Myocyte (in vitro differentiated cells): ENCODE measurements around the gene IGF1R. TPM values are rescaled to one million over a fixed set of nuclear protein-coding genes. Genes with fewer than 3 reads are reported as not detected.

Experiments used
- microRNA-seq: library from miRNA; unstranded; fragments of <30 nt; microRNA quantifications from one replicate; pipeline ENCODE4, GENCODE V29; 2016
- total RNA-seq: library from RNA; depleted of rRNA; stranded (reverse); fragments of >200 nt; gene quantifications from 2 replicates; pipeline ENCODE4 v1.2.3, GENCODE V29; 2014

IGF1R gene
- total RNA-seq, 1 donor from 2014 or later, result 21.2 TPM

Small RNA genes lying within 50 kb of the gene (microRNA-seq; reads per million reads assigned to microRNA genes)
- gene MIR4714, result not detected
